Prostate gland (tissue), 2 donors: ENCODE results near the gene OR2Z1.
"Not testable (repeated sequence)": the region's sequence is repeated elsewhere in the genome, so short reads cannot be mapped to it uniquely, and the experiment has no call there.

Experiments used
- POLR2A ChIP-seq: fragments of 450-650 bp; IDR thresholded peaks from one replicate; pipeline ENCODE4 v1.6.1; 2016; ENCODE audit warnings: antibody characterized with exemption, mild to moderate bottlenecking
- POLR2AphosphoS5 ChIP-seq: sonication (generic); formaldehyde crosslinking; IDR thresholded peaks from one replicate; pipeline ENCODE4 v1.6.1; 2017; ENCODE audit warnings: antibody characterized with exemption
- TF ChIP-seq, protein P1 (sequence below), 4 experiments: fragments of 200-600 bp in 2 of 4; fragments of 450-650 bp in 2 of 4; sonication (generic) in 2 of 4; IDR thresholded peaks; 1 replicate in 3 of 4; 2 replicates in 1 of 4; pipeline ENCODE4 v1.5.1; 2016 to 2019; ENCODE audit warnings: antibody characterized with exemption in 4 of 4, mild to moderate bottlenecking in 2 of 4, moderate library complexity in 2 of 4

DNA sequence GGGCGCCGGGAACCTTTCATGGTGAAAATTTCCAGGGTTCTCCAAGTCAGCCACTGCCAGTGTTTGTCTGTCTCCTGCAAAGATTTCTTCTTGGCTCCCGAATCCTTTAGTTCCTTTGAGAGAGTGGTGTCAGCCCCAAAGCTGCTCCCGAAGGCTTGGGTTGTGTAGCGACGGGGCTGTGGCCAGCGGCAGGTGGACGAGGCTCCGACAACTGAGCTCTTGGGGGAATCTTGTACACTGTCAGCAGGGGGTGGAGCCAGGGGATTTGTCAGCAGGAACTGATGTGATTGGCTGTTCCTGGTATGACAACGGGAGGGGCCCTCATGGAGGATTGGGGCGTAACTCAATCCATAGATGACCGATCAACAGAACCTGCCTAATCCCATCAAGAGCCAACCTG is 52.2 kb downstream of the OR2Z1 start:
- TF ChIP-seq, protein P1, sequence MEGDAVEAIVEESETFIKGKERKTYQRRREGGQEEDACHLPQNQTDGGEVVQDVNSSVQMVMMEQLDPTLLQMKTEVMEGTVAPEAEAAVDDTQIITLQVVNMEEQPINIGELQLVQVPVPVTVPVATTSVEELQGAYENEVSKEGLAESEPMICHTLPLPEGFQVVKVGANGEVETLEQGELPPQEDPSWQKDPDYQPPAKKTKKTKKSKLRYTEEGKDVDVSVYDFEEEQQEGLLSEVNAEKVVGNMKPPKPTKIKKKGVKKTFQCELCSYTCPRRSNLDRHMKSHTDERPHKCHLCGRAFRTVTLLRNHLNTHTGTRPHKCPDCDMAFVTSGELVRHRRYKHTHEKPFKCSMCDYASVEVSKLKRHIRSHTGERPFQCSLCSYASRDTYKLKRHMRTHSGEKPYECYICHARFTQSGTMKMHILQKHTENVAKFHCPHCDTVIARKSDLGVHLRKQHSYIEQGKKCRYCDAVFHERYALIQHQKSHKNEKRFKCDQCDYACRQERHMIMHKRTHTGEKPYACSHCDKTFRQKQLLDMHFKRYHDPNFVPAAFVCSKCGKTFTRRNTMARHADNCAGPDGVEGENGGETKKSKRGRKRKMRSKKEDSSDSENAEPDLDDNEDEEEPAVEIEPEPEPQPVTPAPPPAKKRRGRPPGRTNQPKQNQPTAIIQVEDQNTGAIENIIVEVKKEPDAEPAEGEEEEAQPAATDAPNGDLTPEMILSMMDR (IDR thresholded peaks at IDR 0.05) = not testable (repeated sequence)
- TF ChIP-seq POLR2A, POLR2AphosphoS5: not testable (repeated sequence)
